ENCODE data around the gene CYB561. TPM values are rescaled to one million over a fixed set of nuclear protein-coding genes. Genes with fewer than 3 reads are reported as not detected.

The CYB561 gene
- polyA plus RNA-seq, 3 donors = 5.2 to 11.8 (median 8.3) TPM

DNA sequence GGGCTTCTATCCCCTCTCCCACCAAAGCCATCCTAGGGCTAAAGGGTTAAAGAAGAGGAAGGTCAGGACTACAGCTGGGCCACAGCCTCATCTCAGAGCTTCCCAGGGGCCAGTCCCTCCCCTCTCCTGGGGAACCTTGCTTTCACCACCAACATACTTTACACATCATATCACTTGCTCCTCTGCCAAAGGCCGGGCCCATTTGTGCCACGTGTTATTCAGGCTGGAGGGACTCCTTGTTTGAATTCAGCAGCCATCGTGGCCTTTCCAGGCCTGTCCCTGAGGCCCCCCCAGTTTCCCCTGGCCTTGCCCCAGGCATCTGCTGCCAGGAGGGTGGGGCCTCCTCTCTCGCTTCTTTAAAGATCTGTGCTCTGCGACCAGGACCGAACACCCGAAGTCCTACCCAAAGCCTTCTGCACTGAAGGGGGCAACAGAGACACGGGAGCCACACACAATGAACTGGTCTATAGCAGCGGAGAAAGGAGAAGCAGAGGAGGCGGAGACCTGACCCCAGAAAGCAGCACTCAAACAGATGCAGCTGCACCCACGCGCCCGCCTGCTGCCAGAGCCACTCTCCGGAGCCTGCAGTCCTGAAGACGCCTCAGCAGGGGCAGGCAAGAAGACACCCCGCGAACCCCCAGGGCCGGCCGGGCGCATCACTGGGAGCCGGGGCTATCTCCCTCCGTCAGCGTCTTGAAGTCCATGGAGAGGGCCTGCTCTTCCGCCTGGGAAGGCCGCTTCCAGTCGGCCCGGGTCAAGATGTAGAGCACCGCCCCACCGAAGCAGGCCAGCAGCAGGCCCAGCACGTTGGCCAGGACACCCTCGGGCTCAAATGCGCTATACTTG lies 12.1 kb downstream of the CYB561 start:
- 47% methylated on average over 29 of the region's 32 CpGs for WGBS (ENCODE audit: insufficient coverage)
- H3K4me3 Mint-ChIP-seq = peak overlapping the region; percentile 37 to 67

More for the DNA sequence above, 12.1 kb downstream of the CYB561 start:
- H3K9me3 Mint-ChIP-seq = peaks cover 0 to 3% (median 0%) of the 10 kb centered on the region in 7 donors
- H3K4me3 ChIP-seq (replicated peaks in 1 of 3; ENCODE audit: low read depth in 2 of 3, low read length in 3 of 3) = peak overlapping the region in 1 of 3 experiments; percentile 66
- no peak overlapping the region for H3K27ac ChIP-seq (ENCODE audit: low read depth in 1 of 2, low read length in 2 of 2)
- H3K27me3 ChIP-seq (ENCODE audit: control insufficient read depth in 2 of 2, insufficient read depth in 2 of 2, low read length in 2 of 2) = no peaks in the 10 kb centered on the region
- intact Hi-C loops (cut with micrococcal nuclease) = no loop called here
- DNase-seq = no peak
- no peak overlapping the region for H3K9ac ChIP-seq (ENCODE audit: insufficient read depth, low read length, poor library complexity, severe bottlenecking)
- peaks cover 4 to 11% (median 6%) of the 10 kb centered on the region in 3 donors for H3K27me3 Mint-ChIP-seq (ENCODE audit: low read depth in 3 of 3)
- H3K27ac Mint-ChIP-seq = peak overlapping the region in 2 of 7 donors; percentile 30 to 76
- peaks cover 0 to 4% of the 10 kb centered on the region in 2 donors for H3K36me3 Mint-ChIP-seq
- no peaks in the 10 kb centered on the region for H4K20me1 ChIP-seq (ENCODE audit: insufficient read depth, low read length)
- peak overlapping the region; percentile 32 for H2AFZ ChIP-seq (ENCODE audit: insufficient read depth, low read depth, low read length, poor library complexity, severe bottlenecking)
- H3K79me2 ChIP-seq (ENCODE audit: insufficient read depth, low read length) = no peaks in the 10 kb centered on the region
- TF ChIP-seq, protein P1, sequence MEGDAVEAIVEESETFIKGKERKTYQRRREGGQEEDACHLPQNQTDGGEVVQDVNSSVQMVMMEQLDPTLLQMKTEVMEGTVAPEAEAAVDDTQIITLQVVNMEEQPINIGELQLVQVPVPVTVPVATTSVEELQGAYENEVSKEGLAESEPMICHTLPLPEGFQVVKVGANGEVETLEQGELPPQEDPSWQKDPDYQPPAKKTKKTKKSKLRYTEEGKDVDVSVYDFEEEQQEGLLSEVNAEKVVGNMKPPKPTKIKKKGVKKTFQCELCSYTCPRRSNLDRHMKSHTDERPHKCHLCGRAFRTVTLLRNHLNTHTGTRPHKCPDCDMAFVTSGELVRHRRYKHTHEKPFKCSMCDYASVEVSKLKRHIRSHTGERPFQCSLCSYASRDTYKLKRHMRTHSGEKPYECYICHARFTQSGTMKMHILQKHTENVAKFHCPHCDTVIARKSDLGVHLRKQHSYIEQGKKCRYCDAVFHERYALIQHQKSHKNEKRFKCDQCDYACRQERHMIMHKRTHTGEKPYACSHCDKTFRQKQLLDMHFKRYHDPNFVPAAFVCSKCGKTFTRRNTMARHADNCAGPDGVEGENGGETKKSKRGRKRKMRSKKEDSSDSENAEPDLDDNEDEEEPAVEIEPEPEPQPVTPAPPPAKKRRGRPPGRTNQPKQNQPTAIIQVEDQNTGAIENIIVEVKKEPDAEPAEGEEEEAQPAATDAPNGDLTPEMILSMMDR (IDR thresholded peaks at IDR 0.05) = no peak
- H3K4me1 Mint-ChIP-seq = peaks cover 33% of the 10 kb centered on the region
- no peaks in the 10 kb centered on the region for H3K36me3 ChIP-seq (replicated peaks in 1 of 2; ENCODE audit: control insufficient read depth in 1 of 2, insufficient read depth in 2 of 2, low read length in 2 of 2)
- H3K4me2 ChIP-seq (replicated peaks; ENCODE audit: extremely low read depth, low read length, poor library complexity, severe bottlenecking) = peak overlapping the region; percentile 70
- H3K4me1 ChIP-seq (ENCODE audit: control insufficient read depth in 1 of 2, insufficient read depth in 2 of 2, low read length in 2 of 2) = peaks cover 31 to 40% of the 10 kb centered on the region in 2 donors
- no peaks in the 10 kb centered on the region for H3K9me3 ChIP-seq (replicated peaks in 1 of 2; ENCODE audit: control insufficient read depth in 1 of 2, insufficient read depth in 1 of 2, low read length in 2 of 2)
